ENCODE data around the gene PIK3R1. TPM values are rescaled to one million over a fixed set of nuclear protein-coding genes. Genes with fewer than 3 reads are reported as not detected.

Gene PIK3R1
- total and polyA plus RNA-seq, 4 donors: 22.6 to 123 (median 47.3) TPM

DNA sequence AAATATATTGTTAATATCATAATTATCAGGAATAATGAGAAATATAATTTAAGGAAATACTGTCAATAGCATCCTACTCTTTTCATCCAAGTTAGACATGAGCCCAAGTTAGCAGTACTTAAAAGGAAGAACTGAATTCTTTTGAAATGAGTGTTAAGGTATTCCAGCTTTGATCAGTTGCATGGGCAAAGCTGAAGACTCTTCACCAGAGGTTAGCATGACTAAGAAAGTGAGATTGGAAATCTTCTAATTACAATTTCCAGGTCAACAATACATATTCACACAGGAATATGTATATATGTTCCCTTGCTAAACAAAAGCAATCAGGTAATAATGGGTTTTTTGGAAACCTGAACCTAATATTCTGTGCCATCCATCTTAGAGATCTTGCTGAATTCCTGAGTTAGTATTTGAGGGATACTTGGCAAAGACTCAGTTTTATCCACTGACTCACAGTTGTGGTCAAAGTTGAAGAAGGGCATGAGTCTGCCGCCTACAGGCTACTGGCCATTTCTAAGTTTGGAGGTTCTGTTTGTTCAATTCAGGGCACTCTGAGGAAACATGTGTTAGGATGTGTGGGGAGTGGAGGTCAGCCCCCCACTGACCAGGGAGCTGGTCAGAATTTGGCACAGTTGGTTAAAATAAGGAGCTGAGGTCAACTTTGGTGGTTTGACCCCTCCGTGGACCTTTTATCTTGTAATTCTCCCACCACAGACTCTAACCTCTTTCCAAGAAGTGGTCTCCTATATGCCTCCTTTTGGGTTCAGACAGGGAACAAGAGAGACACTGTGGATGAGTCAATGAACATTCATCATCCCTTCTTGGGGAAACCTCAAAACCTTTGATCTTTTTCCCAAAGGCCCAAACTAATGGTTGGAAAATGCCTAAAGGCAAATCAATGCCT lies 118.3 kb downstream of the PIK3R1 start (continued):
- TF ChIP-seq, protein P1, sequence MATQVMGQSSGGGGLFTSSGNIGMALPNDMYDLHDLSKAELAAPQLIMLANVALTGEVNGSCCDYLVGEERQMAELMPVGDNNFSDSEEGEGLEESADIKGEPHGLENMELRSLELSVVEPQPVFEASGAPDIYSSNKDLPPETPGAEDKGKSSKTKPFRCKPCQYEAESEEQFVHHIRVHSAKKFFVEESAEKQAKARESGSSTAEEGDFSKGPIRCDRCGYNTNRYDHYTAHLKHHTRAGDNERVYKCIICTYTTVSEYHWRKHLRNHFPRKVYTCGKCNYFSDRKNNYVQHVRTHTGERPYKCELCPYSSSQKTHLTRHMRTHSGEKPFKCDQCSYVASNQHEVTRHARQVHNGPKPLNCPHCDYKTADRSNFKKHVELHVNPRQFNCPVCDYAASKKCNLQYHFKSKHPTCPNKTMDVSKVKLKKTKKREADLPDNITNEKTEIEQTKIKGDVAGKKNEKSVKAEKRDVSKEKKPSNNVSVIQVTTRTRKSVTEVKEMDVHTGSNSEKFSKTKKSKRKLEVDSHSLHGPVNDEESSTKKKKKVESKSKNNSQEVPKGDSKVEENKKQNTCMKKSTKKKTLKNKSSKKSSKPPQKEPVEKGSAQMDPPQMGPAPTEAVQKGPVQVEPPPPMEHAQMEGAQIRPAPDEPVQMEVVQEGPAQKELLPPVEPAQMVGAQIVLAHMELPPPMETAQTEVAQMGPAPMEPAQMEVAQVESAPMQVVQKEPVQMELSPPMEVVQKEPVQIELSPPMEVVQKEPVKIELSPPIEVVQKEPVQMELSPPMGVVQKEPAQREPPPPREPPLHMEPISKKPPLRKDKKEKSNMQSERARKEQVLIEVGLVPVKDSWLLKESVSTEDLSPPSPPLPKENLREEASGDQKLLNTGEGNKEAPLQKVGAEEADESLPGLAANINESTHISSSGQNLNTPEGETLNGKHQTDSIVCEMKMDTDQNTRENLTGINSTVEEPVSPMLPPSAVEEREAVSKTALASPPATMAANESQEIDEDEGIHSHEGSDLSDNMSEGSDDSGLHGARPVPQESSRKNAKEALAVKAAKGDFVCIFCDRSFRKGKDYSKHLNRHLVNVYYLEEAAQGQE (IDR thresholded peaks at IDR 0.05): no peak
- TF ChIP-seq JUND (IDR thresholded peaks at IDR 0.05) (no peak), TAF1 (conservative IDR thresholded peaks at IDR 0.05) (no peak), SP1 (IDR thresholded peaks at IDR 0.05) (no peak), HNF4G (IDR thresholded peaks at IDR 0.05) (no peak), GABPA (IDR thresholded peaks at IDR 0.05 in 1 of 2, conservative IDR thresholded peaks at IDR 0.05 in 1 of 2) (no peak)
- TF ChIP-seq, protein P2, sequence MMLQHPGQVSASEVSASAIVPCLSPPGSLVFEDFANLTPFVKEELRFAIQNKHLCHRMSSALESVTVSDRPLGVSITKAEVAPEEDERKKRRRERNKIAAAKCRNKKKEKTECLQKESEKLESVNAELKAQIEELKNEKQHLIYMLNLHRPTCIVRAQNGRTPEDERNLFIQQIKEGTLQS (IDR thresholded peaks at IDR 0.05): no peak

DNA sequence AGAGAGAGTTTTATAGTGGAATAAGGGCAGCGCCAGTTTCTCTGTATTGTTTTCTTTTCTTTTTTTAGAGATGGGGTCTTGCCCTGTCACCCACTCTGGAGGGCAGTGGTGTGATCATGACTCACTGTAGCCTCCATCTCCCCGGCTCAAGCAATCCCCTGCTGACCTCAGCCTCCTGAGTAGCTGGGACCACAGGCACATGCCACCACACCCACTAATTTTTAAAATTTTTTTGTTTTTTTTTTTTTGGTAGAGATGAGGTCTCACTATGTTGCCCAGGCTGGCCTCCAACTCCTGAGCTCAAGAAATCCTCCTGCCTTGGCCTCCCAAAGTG lies 119.0 kb downstream of the PIK3R1 start:
- DNase-seq (ENCODE audit: low spot score): no peak
- WGBS: 95% methylated on average over 2 of the region's 2 CpGs

DNA sequence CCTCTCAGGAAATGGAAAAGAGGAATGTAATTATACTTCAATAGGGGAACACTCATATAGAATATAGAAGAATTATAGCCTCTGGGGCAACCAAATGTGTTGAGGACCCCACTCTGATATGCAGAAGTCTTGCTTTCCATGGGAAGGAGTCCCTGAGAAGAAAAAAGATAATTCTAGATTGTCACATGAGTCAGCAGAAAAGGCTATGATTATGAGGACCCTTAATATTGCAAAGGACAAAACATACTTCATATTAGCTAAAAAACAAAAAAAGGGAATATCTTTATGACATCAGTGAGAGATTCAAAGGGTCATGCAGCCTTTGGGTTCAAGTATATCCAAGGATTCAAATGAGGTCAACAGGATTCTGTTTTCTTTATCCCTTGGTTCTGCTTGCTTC lies 119.5 kb downstream of the PIK3R1 start:
- Histone ChIP-seq H3K4me3 (ENCODE audit: low read depth in 1 of 3, low read length in 3 of 3) (no peak overlapping the region), H3K9ac (ENCODE audit: low read depth in 1 of 2, low read length in 2 of 2) (no peak overlapping the region), H3K36me3 (ENCODE audit: control insufficient read depth in 4 of 4, insufficient read depth in 3 of 4, low read depth in 1 of 4, low read length in 3 of 4) (no peaks in the 10 kb centered on the region), H3K9me3 (ENCODE audit: control insufficient read depth in 4 of 4, low read length in 3 of 4) (no peaks in the 10 kb centered on the region), H3K27me3 (ENCODE audit: control insufficient read depth in 4 of 4, insufficient read depth in 4 of 4, low read length in 3 of 4) (no peaks in the 10 kb centered on the region), H3K27ac (ENCODE audit: low read depth in 1 of 2, low read length in 2 of 2) (no peak overlapping the region), H3K4me1 (ENCODE audit: control insufficient read depth in 4 of 4, insufficient read depth in 4 of 4, low read length in 3 of 4) (no peaks in the 10 kb centered on the region)
- TF ChIP-seq RXRA (IDR thresholded peaks at IDR 0.05) (no peak), TAF1 (conservative IDR thresholded peaks at IDR 0.05) (no peak), GABPA (IDR thresholded peaks at IDR 0.05 in 1 of 2, conservative IDR thresholded peaks at IDR 0.05 in 1 of 2) (no peak), NR2F2 (IDR thresholded peaks at IDR 0.05) (no peak), RAD21 (IDR thresholded peaks at IDR 0.05) (no peak), HNF4G (IDR thresholded peaks at IDR 0.05) (no peak), SP1 (IDR thresholded peaks at IDR 0.05) (no peak), EGR1 (IDR thresholded peaks at IDR 0.05; ENCODE audit: low read depth in 2 of 2) (no peak), YY1 (IDR thresholded peaks at IDR 0.05) (no peak), HNF4A (conservative IDR thresholded peaks at IDR 0.05) (no peak), FOXA2 (IDR thresholded peaks at IDR 0.05) (no peak)
- TF ChIP-seq, protein P3, sequence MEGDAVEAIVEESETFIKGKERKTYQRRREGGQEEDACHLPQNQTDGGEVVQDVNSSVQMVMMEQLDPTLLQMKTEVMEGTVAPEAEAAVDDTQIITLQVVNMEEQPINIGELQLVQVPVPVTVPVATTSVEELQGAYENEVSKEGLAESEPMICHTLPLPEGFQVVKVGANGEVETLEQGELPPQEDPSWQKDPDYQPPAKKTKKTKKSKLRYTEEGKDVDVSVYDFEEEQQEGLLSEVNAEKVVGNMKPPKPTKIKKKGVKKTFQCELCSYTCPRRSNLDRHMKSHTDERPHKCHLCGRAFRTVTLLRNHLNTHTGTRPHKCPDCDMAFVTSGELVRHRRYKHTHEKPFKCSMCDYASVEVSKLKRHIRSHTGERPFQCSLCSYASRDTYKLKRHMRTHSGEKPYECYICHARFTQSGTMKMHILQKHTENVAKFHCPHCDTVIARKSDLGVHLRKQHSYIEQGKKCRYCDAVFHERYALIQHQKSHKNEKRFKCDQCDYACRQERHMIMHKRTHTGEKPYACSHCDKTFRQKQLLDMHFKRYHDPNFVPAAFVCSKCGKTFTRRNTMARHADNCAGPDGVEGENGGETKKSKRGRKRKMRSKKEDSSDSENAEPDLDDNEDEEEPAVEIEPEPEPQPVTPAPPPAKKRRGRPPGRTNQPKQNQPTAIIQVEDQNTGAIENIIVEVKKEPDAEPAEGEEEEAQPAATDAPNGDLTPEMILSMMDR (IDR thresholded peaks at IDR 0.05; ENCODE audit: low read depth, low read length, missing input control): no peak
- TF ChIP-seq, protein P2 (IDR thresholded peaks at IDR 0.05): no peak
- TF ChIP-seq, protein P4, sequence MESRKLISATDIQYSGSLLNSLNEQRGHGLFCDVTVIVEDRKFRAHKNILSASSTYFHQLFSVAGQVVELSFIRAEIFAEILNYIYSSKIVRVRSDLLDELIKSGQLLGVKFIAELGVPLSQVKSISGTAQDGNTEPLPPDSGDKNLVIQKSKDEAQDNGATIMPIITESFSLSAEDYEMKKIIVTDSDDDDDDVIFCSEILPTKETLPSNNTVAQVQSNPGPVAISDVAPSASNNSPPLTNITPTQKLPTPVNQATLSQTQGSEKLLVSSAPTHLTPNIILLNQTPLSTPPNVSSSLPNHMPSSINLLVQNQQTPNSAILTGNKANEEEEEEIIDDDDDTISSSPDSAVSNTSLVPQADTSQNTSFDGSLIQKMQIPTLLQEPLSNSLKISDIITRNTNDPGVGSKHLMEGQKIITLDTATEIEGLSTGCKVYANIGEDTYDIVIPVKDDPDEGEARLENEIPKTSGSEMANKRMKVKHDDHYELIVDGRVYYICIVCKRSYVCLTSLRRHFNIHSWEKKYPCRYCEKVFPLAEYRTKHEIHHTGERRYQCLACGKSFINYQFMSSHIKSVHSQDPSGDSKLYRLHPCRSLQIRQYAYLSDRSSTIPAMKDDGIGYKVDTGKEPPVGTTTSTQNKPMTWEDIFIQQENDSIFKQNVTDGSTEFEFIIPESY (IDR thresholded peaks at IDR 0.05): no peak
- DNase-seq (ENCODE audit: low spot score): no peak

More for the DNA sequence above, 119.0 kb downstream of the PIK3R1 start:
- Histone ChIP-seq H3K9ac (ENCODE audit: low read depth in 1 of 2, low read length in 2 of 2) (no peak overlapping the region), H3K4me3 (ENCODE audit: low read depth in 1 of 3, low read length in 3 of 3) (no peak overlapping the region), H3K4me1 (ENCODE audit: control insufficient read depth in 4 of 4, insufficient read depth in 4 of 4, low read length in 3 of 4) (no peaks in the 10 kb centered on the region), H3K9me3 (ENCODE audit: control insufficient read depth in 4 of 4, low read length in 3 of 4) (no peaks in the 10 kb centered on the region), H3K36me3 (ENCODE audit: control insufficient read depth in 4 of 4, insufficient read depth in 3 of 4, low read depth in 1 of 4, low read length in 3 of 4) (no peaks in the 10 kb centered on the region), H3K27me3 (ENCODE audit: control insufficient read depth in 4 of 4, insufficient read depth in 4 of 4, low read length in 3 of 4) (no peaks in the 10 kb centered on the region), H3K27ac (ENCODE audit: low read depth in 1 of 2, low read length in 2 of 2) (no peak overlapping the region)
- TF ChIP-seq HNF4G (IDR thresholded peaks at IDR 0.05): no peak
- no peak for TF ChIP-seq NR2F2 (IDR thresholded peaks at IDR 0.05)
